Parathyroid adenoma (tissue), 2 donors: ENCODE data around the gene METTL3.
A peak's percentile ranks its signal among the peaks of the same experiment; 100 is the strongest.

ENCODE experiments used
- H2AFZ ChIP-seq: fragments of 300-600 bp; sonication (generic); one replicate; pipeline ENCODE4 v1.7.0; 2017; ENCODE audit warnings: antibody characterized with exemption, mild to moderate bottlenecking
- H3K27ac ChIP-seq: fragments of 300-600 bp; sonication (generic); one replicate; pipeline ENCODE4 v1.7.0; 2017
- H3K27me3 ChIP-seq: fragments of 300-600 bp; sonication (generic); one replicate; pipeline ENCODE4 v1.7.0; 2017; ENCODE audit warnings: low read length; ENCODE audit not compliant: control insufficient read depth, insufficient read depth
- H3K36me3 ChIP-seq: fragments of 300-600 bp; sonication (generic); one replicate; pipeline ENCODE4 v1.7.0; 2017; ENCODE audit warnings: low read length; ENCODE audit not compliant: control insufficient read depth, insufficient read depth
- H3K4me1 ChIP-seq: fragments of 300-600 bp; sonication (generic); one replicate; pipeline ENCODE4 v1.7.0; 2017; ENCODE audit warnings: control low read depth
- H3K4me2 ChIP-seq: fragments of 300-600 bp; sonication (generic); one replicate; pipeline ENCODE4 v1.7.0; 2017; ENCODE audit warnings: low read length
- H3K4me3 ChIP-seq: fragments of 300-600 bp; sonication (generic); one replicate; pipeline ENCODE4 v1.7.0; 2017; ENCODE audit warnings: low read depth, low read length
- H3K79me2 ChIP-seq: fragments of 300-600 bp; sonication (generic); one replicate; pipeline ENCODE4 v1.7.0; 2017; ENCODE audit warnings: control low read depth
- H3K9ac ChIP-seq: fragments of 300-600 bp; sonication (generic); one replicate; pipeline ENCODE4 v1.7.0; 2017; ENCODE audit warnings: mild to moderate bottlenecking
- H3K9me3 ChIP-seq: fragments of 300-600 bp; sonication (generic); one replicate; pipeline ENCODE4 v1.7.0; 2017; ENCODE audit warnings: low read length; ENCODE audit not compliant: control insufficient read depth
- CTCF ChIP-seq: fragments of 300-600 bp; sonication (generic); IDR thresholded peaks from one replicate; pipeline ENCODE4 v1.7.0; 2017; ENCODE audit warnings: antibody characterized with exemption, mild to moderate bottlenecking
- donor health status: primary hyperparathyroidism.

METTL3 gene

DNA sequence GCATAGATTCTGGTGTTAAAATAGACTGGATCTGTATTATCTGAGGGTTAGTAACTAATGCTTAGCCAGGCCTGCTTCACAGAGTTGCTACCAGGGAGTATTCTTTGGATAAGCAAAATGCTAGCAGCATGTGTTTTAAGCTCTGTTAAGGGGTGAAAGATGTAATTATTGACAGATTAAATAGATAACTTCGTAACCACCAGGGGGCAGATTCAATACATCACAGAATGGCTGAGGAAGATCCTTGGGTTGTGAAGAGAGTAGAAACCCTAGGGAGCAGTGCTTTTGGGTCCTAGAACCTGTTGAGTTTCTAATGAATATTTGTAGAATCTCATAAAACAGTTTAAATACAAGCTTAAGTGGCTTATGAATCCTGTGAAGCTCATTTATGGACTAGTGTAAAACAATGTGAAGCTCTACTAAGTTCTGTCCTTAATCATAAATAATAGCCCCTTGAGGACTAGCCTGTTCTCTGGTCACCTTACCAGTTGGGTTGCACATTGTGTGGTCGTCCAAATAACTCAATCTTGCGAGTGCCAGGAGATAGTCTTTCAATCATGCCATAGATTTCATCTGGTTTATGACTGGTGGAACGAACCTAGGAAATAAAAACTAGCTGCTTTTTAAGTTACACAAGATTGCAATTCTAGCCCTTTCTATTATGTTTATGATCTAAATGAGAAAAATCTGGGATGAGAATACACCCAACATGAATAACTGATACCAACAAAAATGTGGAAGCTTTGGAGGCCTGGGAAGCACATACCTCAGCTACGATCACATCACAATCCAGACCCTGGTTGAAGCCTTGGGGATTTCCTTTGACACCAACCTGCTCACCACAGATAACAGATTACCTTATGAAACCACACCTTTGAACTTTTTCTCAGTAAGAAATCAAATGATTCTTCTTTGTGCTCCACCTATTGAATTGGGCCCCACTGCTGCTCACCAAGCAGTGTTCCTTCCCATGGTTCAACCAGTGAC, 12.3 kb downstream of the METTL3 start:
- Histone ChIP-seq H3K9ac (no peak overlapping the region), H3K9me3 (no peaks in the 10 kb centered on the region), H3K4me1 (no peaks in the 10 kb centered on the region), H2AFZ (no peak overlapping the region), H3K4me2 (no peak overlapping the region), H3K36me3 (no peaks in the 10 kb centered on the region), H3K27ac (no peak overlapping the region), H3K27me3 (no peaks in the 10 kb centered on the region), H3K4me3 (no peak overlapping the region), H3K79me2 (no peaks in the 10 kb centered on the region)
- TF ChIP-seq CTCF: peak; percentile 73

DNA sequence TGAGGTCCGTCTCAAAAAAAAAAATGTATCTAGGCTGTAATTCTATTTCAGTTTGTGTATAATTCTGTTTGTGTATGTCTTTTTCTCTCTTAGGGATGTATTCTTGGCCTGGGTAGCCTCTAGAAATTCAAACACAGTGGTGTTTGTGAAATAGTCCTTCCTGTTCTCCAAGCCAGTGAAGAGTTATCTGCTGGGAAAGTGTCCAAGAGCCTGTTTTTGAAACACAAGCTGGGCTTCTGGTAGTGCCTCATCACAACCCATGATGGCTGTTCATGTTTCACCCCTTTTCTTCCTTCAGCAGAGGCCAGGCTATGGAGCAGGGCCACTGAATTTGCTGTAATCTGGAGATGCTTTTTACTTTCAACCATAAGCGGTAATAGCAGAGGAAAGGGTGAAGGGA, 14.7 kb downstream of the METTL3 start:
- H3K4me3 ChIP-seq: no peak overlapping the region

DNA sequence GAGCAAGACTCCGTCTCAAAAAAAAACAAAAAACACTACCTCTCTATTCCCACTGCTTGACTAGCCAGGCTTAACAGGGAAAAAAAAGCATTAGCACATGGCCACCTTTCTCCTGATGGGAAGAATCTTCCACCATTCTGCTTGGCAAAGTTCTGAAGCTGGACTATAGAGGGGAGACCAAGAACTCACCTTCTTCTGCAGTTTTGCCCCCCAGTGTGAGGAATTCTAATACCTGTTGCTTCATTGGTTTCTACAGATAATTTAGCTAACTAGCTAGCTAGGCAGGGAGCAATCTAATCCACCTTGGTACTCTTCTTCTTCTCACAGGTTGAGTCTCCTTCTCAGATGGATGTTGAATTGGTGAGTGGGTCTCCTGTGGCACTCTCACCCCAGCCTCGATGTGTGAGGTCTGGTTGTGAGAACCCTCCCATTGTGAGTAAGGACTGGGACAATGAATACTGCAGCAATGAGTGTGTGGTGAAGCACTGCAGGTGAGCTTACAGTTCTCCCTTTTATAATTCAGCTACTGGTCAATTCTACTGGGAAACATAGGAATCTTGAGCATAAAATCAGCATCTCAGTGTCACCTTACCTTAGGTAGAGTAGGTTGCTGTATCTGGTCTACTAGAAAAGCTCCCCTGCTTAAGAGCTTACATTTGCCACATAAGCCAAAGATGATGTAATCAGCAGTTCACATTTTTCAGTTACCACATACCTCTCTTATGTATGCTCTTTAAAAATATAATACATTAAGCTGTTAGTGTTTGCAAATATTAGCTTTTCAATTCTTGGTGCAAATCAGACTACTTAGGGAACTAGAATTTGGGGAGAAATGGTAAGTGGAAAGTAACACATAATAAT, 16.0 kb downstream of the METTL3 start:
- H3K36me3 ChIP-seq: no peaks in the 10 kb centered on the region
- no peaks in the 10 kb centered on the region for H3K4me1 ChIP-seq
- no peak overlapping the region for H3K9ac ChIP-seq
- no peak overlapping the region for H3K4me2 ChIP-seq
- no peaks in the 10 kb centered on the region for H3K27me3 ChIP-seq
- H3K9me3 ChIP-seq: no peaks in the 10 kb centered on the region
- no peak overlapping the region for H3K27ac ChIP-seq
- no peak for TF ChIP-seq CTCF
- no peaks in the 10 kb centered on the region for H3K79me2 ChIP-seq
- no peak overlapping the region for H2AFZ ChIP-seq
- H3K4me3 ChIP-seq: no peak overlapping the region

More for the DNA sequence above, 14.7 kb downstream of the METTL3 start:
- H3K79me2 ChIP-seq: no peaks in the 10 kb centered on the region
- no peak overlapping the region for H3K9ac ChIP-seq
- no peak overlapping the region for H3K27ac ChIP-seq
- no peaks in the 10 kb centered on the region for H3K4me1 ChIP-seq
- H3K9me3 ChIP-seq: no peaks in the 10 kb centered on the region
- TF ChIP-seq CTCF: no peak
- H2AFZ ChIP-seq: no peak overlapping the region
- H3K36me3 ChIP-seq: no peaks in the 10 kb centered on the region
- no peaks in the 10 kb centered on the region for H3K27me3 ChIP-seq
- no peak overlapping the region for H3K4me2 ChIP-seq

DNA sequence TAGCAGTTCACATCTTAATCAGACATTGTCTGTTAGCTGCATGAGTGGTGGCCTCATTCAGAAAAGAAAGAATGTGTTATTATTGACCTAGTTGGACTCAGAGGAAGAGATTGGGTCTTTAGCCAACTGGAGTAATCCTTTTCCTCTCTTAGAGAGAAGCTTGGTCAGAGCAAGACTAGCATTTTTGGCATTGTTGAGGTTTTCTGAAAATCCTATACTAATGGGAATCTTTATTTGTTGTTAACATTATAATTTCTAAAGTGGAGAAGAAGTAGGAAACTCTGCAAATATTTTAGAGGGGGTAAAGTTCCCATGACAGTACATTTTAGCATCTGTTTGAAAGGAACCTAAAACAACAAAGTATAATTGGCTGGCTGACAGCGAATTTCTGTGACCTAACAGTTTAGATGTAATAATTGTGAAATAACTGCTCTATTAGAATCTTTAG, 24.5 kb downstream of the METTL3 start:
- Histone ChIP-seq H3K27me3 (no peaks in the 10 kb centered on the region), H3K36me3 (no peaks in the 10 kb centered on the region), H2AFZ (no peak overlapping the region), H3K4me1 (no peaks in the 10 kb centered on the region), H3K27ac (no peak overlapping the region), H3K4me2 (no peak overlapping the region), H3K9ac (no peak overlapping the region), H3K79me2 (peaks cover 5% of the 10 kb centered on the region), H3K9me3 (no peaks in the 10 kb centered on the region), H3K4me3 (no peak overlapping the region)
- TF ChIP-seq CTCF: no peak
